CD14-positive monocyte (primary cell): Measurements from ENCODE around the gene WDR13. TPM values are rescaled to one million over a fixed set of nuclear protein-coding genes. Genes with fewer than 3 reads are reported as not detected.
"Not testable (repeated sequence)": the region's sequence is repeated elsewhere in the genome, so short reads cannot be mapped to it uniquely, and the experiment has no call there.

Experiments used
- DNase-seq, 3 donors: peaks; one replicate each; pipeline ENCODE4 v3.0.0-alpha.2; 2011 to 2022
- H2AFZ ChIP-seq: 2 replicates; pipeline ENCODE4 v1.6.0; 2012; ENCODE audit warnings: mild to moderate bottlenecking, low read depth, low read length, inconsistent platforms; ENCODE audit not compliant: insufficient read depth, poor library complexity, severe bottlenecking
- H3K27ac ChIP-seq, 2 donors: 1 replicate in 1 of 2; 2 replicates in 1 of 2; pipeline ENCODE4 v1.5.1; 2012 to 2013; ENCODE audit warnings: low read length in 2 of 2, control low read depth in 1 of 2, inconsistent platforms in 1 of 2, low read depth in 1 of 2, mild to moderate bottlenecking in 1 of 2
- H3K27me3 ChIP-seq, 2 donors: one replicate each; pipeline versions ENCODE4 v1.6.0 to v1.6.1; 2011 to 2013; ENCODE audit warnings: low read length in 2 of 2; ENCODE audit not compliant: control insufficient read depth in 2 of 2, insufficient read depth in 2 of 2
- H3K36me3 ChIP-seq, 2 donors: replicated peaks in 1 of 2; 1 replicate in 1 of 2; 2 replicates in 1 of 2; pipeline versions ENCODE4 v1.5.1 to v1.6.1; 2012 to 2013; ENCODE audit warnings: low read length in 2 of 2, control low read depth in 1 of 2, inconsistent platforms in 1 of 2, mild to moderate bottlenecking in 1 of 2; ENCODE audit not compliant: insufficient read depth in 2 of 2, control insufficient read depth in 1 of 2
- H3K4me1 ChIP-seq, 2 donors: 1 replicate in 1 of 2; 2 replicates in 1 of 2; pipeline versions ENCODE4 v1.5.1 to v1.6.1; 2012 to 2013; ENCODE audit warnings: low read length in 2 of 2, control low read depth in 1 of 2, inconsistent platforms in 1 of 2, mild to moderate bottlenecking in 1 of 2, moderate library complexity in 1 of 2; ENCODE audit not compliant: insufficient read depth in 2 of 2, control insufficient read depth in 1 of 2
- H3K4me2 ChIP-seq: replicated peaks from 2 replicates; pipeline ENCODE3; 2012; ENCODE audit warnings: low read length, moderate library complexity, mild to moderate bottlenecking; ENCODE audit not compliant: poor library complexity, severe bottlenecking; ENCODE audit errors: extremely low read depth
- H3K4me3 ChIP-seq, 3 experiments: fragments of 200-600 bp in 1 of 3; sonication (generic) in 1 of 3; replicated peaks in 1 of 3; 1 replicate in 2 of 3; 2 replicates in 1 of 3; pipeline ENCODE4 v1.5.1; 2011 to 2013; ENCODE audit warnings: low read length in 3 of 3, mild to moderate bottlenecking in 3 of 3, control low read depth in 2 of 3, low read depth in 2 of 3, inconsistent platforms in 1 of 3, moderate library complexity in 1 of 3
- H3K79me2 ChIP-seq: 2 replicates; pipeline ENCODE4 v1.6.0; 2012; ENCODE audit warnings: mild to moderate bottlenecking, control low read depth, inconsistent platforms, low read length, moderate library complexity; ENCODE audit not compliant: insufficient read depth
- H3K9ac ChIP-seq: 2 replicates; pipeline ENCODE4 v1.6.0; 2017; ENCODE audit warnings: low read length, mild to moderate bottlenecking; ENCODE audit not compliant: insufficient read depth, poor library complexity, severe bottlenecking
- H3K9me3 ChIP-seq, 2 donors: replicated peaks in 1 of 2; 1 replicate in 1 of 2; 2 replicates in 1 of 2; pipeline versions ENCODE4 v1.5.1 to v1.6.1; 2012 to 2013; ENCODE audit warnings: low read length in 2 of 2, control low read depth in 1 of 2; ENCODE audit not compliant: control insufficient read depth in 1 of 2, insufficient read depth in 1 of 2
- H4K20me1 ChIP-seq: 2 replicates; pipeline ENCODE4 v1.6.0; 2012; ENCODE audit warnings: mild to moderate bottlenecking, low read length, control low read depth, moderate library complexity; ENCODE audit not compliant: insufficient read depth
- H3K27ac Mint-ChIP-seq, 7 donors: one replicate each; pipeline ENCODE4 v1.8.0; 2020; ENCODE audit warnings: mild to moderate bottlenecking in 7 of 7, mixed read lengths in 7 of 7, moderate library complexity in 6 of 7, inconsistent platforms in 2 of 7
- H3K27me3 Mint-ChIP-seq, 3 donors: one replicate each; pipeline ENCODE4 v1.8.0; 2021 to 2022; ENCODE audit warnings: low read depth in 3 of 3, mild to moderate bottlenecking in 3 of 3, mixed read lengths in 3 of 3, moderate library complexity in 3 of 3, inconsistent platforms in 1 of 3
- H3K36me3 Mint-ChIP-seq, 2 donors: one replicate each; pipeline ENCODE4 v1.8.0; 2020; ENCODE audit warnings: mixed read lengths in 2 of 2, inconsistent platforms in 1 of 2, mild to moderate bottlenecking in 1 of 2
- H3K4me1 Mint-ChIP-seq: one replicate; pipeline ENCODE4 v1.8.0; 2020; ENCODE audit warnings: mild to moderate bottlenecking, mixed read lengths
- H3K4me3 Mint-ChIP-seq, 2 donors: one replicate each; pipeline ENCODE4 v1.8.0; 2020; ENCODE audit warnings: mild to moderate bottlenecking in 2 of 2, mixed read lengths in 2 of 2, moderate library complexity in 1 of 2
- H3K9me3 Mint-ChIP-seq, 7 donors: one replicate each; pipeline ENCODE4 v1.8.0; 2020 to 2022; ENCODE audit warnings: mixed read lengths in 7 of 7, mild to moderate bottlenecking in 6 of 7, moderate library complexity in 6 of 7, inconsistent platforms in 2 of 7
- WGBS: methylation state at CpG from one replicate; pipeline ENCODE4 v1.1.5; 2013; ENCODE audit warnings: missing lambda C conversion rate; ENCODE audit not compliant: insufficient coverage; 5-methylcytosine and 5-hydroxymethylcytosine counted together
- intact Hi-C, 2 donors: fragments of 100-400 bp; cut with micrococcal nuclease; formaldehyde crosslinking; loops; one replicate each; pipeline versions ENCODE4 v1.15.0 to v1.15.1; 2023
- polyA plus RNA-seq, 3 donors: library from polyadenylated mRNA; depleted of rRNA in 1 of 3; unstranded in 2 of 3; stranded (reverse) in 1 of 3; fragments of 300-500 nt in 2 of 3; fragments of >200 nt in 1 of 3; fragmentation: Illumina TruSeq in 2 of 3; gene quantifications; 1 replicate in 2 of 3; 2 replicates in 1 of 3; pipeline ENCODE4 v1.2.3, GENCODE V29; 2012 to 2021
- TF ChIP-seq, protein P1 (sequence below): fragments of 200-600 bp; IDR thresholded peaks from one replicate; pipeline ENCODE4 v1.8.0; 2022; ENCODE audit warnings: antibody characterized with exemption, mild to moderate bottlenecking

Gene WDR13
- polyA plus RNA-seq, 3 donors, result 68.6 to 171 (median 93.3) TPM

DNA sequence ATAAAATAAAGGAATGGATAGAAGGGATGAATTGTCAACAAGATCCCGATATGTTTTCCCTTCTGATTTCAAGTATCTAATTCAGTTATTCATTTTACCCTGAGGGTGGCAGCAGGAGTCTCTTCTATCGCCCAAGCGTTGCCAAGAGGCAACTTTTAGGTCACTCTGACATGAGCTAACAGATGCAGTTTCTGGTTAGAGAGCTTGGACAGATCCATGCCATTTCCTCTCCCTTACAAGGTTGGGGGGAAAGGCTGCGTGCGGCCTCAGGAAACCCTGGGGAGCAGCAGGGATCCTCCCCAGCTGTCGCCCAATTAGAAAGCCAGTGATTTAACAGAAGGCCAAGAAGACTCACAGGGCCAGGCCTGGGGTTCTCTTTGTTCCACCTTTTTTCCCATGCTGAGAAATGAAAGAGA, 51.1 kb downstream of the WDR13 start:
- H3K36me3 Mint-ChIP-seq, result no peaks in the 10 kb centered on the region
- H3K27me3 Mint-ChIP-seq, result peaks cover 0 to 3% (median 2%) of the 10 kb centered on the region in 3 donors
- Histone ChIP-seq H3K9me3 (no peaks in the 10 kb centered on the region), H3K4me2 (no peak overlapping the region), H3K27ac (no peak overlapping the region), H4K20me1 (no peaks in the 10 kb centered on the region), H3K36me3 (no peaks in the 10 kb centered on the region), H3K4me1 (no peaks in the 10 kb centered on the region), H3K79me2 (no peaks in the 10 kb centered on the region), H2AFZ (no peak overlapping the region), H3K27me3 (no peaks in the 10 kb centered on the region), H3K4me3 (no peak overlapping the region), H3K9ac (no peak overlapping the region)
- 33% methylated on average over 1 of the region's 6 CpGs for WGBS
- no peak overlapping the region for H3K4me3 Mint-ChIP-seq
- peak; percentile 38 to 51 (median 47) for DNase-seq
- intact Hi-C loops, result loop anchor here (10.0 kb wide), 1 partner anchor 46 kb away; the partner anchor contains the start of gene SUV39H1 (in 2 of the 2)
- H3K4me1 Mint-ChIP-seq, result peaks cover 2% of the 10 kb centered on the region
- peaks cover 0 to 4% (median 0%) of the 10 kb centered on the region in 7 donors for H3K9me3 Mint-ChIP-seq
- TF ChIP-seq, protein P1, sequence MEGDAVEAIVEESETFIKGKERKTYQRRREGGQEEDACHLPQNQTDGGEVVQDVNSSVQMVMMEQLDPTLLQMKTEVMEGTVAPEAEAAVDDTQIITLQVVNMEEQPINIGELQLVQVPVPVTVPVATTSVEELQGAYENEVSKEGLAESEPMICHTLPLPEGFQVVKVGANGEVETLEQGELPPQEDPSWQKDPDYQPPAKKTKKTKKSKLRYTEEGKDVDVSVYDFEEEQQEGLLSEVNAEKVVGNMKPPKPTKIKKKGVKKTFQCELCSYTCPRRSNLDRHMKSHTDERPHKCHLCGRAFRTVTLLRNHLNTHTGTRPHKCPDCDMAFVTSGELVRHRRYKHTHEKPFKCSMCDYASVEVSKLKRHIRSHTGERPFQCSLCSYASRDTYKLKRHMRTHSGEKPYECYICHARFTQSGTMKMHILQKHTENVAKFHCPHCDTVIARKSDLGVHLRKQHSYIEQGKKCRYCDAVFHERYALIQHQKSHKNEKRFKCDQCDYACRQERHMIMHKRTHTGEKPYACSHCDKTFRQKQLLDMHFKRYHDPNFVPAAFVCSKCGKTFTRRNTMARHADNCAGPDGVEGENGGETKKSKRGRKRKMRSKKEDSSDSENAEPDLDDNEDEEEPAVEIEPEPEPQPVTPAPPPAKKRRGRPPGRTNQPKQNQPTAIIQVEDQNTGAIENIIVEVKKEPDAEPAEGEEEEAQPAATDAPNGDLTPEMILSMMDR, result peak; percentile 56
- peak overlapping the region in 2 of 7 donors; percentile 54 to 73 for H3K27ac Mint-ChIP-seq

DNA sequence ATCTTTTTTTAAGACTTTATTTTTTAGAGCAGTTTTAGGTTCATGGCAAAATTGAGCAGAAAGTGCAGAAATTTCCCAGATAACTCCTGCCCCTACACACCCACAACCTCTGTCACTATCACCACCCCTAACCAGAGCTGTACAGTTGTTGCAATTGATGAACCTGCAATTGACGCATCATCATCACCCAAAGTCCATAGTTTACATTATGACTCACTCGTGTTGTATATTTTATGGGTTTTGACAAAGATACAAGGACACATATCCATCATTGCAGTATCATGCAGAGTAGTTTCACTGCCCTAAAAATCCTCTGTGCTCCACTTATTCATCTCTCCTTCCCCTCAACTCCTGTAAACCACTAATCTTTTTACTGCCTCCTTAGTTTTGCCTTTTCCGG, 51.8 kb downstream of the WDR13 start:
- Histone ChIP-seq H3K27ac (no peak overlapping the region), H4K20me1 (no peaks in the 10 kb centered on the region), H3K4me1 (no peaks in the 10 kb centered on the region), H3K27me3 (no peaks in the 10 kb centered on the region), H3K36me3 (no peaks in the 10 kb centered on the region), H3K9ac (no peak overlapping the region), H3K79me2 (no peaks in the 10 kb centered on the region), H2AFZ (no peak overlapping the region), H3K4me3 (no peak overlapping the region), H3K4me2 (no peak overlapping the region), H3K9me3 (no peaks in the 10 kb centered on the region)
- WGBS, result no CpG with 5 or more reads among the region's 3 CpGs
- Mint-ChIP-seq H3K27ac (no peak overlapping the region), H3K36me3 (no peaks in the 10 kb centered on the region), H3K4me1 (peaks cover 2% of the 10 kb centered on the region), H3K4me3 (no peak overlapping the region), H3K9me3 (peaks cover 0 to 4% (median 0%) of the 10 kb centered on the region in 7 donors), H3K27me3 (peaks cover 2 to 4% (median 3%) of the 10 kb centered on the region in 3 donors)
- intact Hi-C loops, result loop anchor here (10.0 kb wide), 1 partner anchor 46 kb away; the partner anchor contains the start of gene SUV39H1 (in 2 of the 2)
- no peak for DNase-seq
- TF ChIP-seq, protein P1, result no peak

DNA sequence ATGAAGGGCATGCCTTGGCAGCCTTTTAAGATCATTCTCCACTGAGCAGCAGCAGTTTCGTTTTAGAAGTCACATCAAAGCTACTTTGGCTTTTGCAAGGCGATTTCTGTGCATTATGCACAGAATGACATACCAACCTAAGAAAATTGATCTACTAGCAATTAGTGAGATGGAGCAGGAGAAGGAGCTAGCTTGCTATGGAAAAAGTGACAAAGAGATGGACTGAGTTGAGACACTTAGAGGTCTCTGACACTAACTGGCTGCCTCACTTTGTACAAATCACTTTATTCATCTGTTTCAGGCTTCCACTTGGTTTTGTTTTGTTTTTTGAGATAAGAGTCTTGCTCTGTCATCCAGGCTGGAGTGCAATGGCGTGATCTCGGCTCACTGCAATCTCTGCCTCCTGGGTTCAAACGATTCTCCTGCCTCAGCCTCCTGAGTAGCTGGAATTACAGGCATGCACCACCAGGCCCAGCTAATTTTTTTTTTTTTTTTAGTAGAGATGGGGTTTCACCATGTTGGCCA, 54.8 kb downstream of the WDR13 start:
- H3K4me3 Mint-ChIP-seq, H3K9me3 Mint-ChIP-seq, H3K4me1 Mint-ChIP-seq, H3K27ac ChIP-seq, intact Hi-C loops, H3K27me3 ChIP-seq, H3K9me3 ChIP-seq, H3K4me3 ChIP-seq, H3K79me2 ChIP-seq, H3K27ac Mint-ChIP-seq, H3K36me3 Mint-ChIP-seq, H3K27me3 Mint-ChIP-seq, H3K36me3 ChIP-seq, DNase-seq, H4K20me1 ChIP-seq, H3K4me1 ChIP-seq, H2AFZ ChIP-seq, H3K9ac ChIP-seq, H3K4me2 ChIP-seq: not testable (repeated sequence)
- 90% methylated on average over 2 of the region's 5 CpGs for WGBS
